ENCODE data around the gene C19orf67. TPM values are rescaled to one million over a fixed set of nuclear protein-coding genes. Genes with fewer than 3 reads are reported as not detected.

C19orf67 gene
- total RNA-seq, 1 experiment from 2014 or later = 0.28 TPM

DNA sequence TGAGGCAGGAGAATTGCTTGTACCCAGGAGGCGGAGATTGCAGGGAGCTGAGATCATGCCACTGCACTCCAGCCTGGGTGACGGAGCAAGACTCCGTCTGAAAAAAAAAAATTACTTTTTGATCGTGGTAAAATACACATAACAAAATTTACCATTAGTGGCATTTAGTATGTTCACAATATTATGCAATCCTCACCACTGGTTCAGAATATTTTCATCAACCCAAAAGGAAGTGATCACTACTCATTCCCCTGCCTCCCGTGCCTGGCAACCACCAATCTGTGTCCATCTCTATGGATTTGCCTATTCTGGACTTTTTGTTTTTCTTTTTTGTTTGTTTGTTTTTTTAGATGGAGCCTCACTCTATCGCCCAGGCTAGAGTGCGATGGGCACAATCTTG is 22.5 kb downstream of the C19orf67 start:
- Histone ChIP-seq H3K4me3 (ENCODE audit: low read depth in 2 of 2, low read length in 2 of 2) (no peak overlapping the region), H3K9me3 (ENCODE audit: control insufficient read depth, insufficient read depth, low read depth, low read length) (no peaks in the 10 kb centered on the region), H3K27me3 (ENCODE audit: control insufficient read depth, insufficient read depth, low read length) (no peaks in the 10 kb centered on the region), H3K4me1 (ENCODE audit: control insufficient read depth, insufficient read depth, low read length) (peaks cover 3% of the 10 kb centered on the region; the same call in 1 of the 2 replicates), H3K36me3 (ENCODE audit: control insufficient read depth, insufficient read depth, low read length) (no peaks in the 10 kb centered on the region), H3K27ac (ENCODE audit: low read length) (no peak overlapping the region)
- DNase-seq (ENCODE audit: low read depth, low spot score) = no peak
- TF ChIP-seq POLR2AphosphoS5 (IDR thresholded peaks at IDR 0.05; ENCODE audit: low read depth, low read length) (no peak), TCF7L2 (IDR thresholded peaks at IDR 0.05; ENCODE audit: low read depth, low read length) (no peak), SIN3A (IDR thresholded peaks at IDR 0.05; ENCODE audit: borderline replicate concordance, insufficient read depth, low read depth, low read length) (no peak)
- TF ChIP-seq, protein P1, sequence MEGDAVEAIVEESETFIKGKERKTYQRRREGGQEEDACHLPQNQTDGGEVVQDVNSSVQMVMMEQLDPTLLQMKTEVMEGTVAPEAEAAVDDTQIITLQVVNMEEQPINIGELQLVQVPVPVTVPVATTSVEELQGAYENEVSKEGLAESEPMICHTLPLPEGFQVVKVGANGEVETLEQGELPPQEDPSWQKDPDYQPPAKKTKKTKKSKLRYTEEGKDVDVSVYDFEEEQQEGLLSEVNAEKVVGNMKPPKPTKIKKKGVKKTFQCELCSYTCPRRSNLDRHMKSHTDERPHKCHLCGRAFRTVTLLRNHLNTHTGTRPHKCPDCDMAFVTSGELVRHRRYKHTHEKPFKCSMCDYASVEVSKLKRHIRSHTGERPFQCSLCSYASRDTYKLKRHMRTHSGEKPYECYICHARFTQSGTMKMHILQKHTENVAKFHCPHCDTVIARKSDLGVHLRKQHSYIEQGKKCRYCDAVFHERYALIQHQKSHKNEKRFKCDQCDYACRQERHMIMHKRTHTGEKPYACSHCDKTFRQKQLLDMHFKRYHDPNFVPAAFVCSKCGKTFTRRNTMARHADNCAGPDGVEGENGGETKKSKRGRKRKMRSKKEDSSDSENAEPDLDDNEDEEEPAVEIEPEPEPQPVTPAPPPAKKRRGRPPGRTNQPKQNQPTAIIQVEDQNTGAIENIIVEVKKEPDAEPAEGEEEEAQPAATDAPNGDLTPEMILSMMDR (IDR thresholded peaks at IDR 0.05) = no peak
- TF ChIP-seq, protein P2, sequence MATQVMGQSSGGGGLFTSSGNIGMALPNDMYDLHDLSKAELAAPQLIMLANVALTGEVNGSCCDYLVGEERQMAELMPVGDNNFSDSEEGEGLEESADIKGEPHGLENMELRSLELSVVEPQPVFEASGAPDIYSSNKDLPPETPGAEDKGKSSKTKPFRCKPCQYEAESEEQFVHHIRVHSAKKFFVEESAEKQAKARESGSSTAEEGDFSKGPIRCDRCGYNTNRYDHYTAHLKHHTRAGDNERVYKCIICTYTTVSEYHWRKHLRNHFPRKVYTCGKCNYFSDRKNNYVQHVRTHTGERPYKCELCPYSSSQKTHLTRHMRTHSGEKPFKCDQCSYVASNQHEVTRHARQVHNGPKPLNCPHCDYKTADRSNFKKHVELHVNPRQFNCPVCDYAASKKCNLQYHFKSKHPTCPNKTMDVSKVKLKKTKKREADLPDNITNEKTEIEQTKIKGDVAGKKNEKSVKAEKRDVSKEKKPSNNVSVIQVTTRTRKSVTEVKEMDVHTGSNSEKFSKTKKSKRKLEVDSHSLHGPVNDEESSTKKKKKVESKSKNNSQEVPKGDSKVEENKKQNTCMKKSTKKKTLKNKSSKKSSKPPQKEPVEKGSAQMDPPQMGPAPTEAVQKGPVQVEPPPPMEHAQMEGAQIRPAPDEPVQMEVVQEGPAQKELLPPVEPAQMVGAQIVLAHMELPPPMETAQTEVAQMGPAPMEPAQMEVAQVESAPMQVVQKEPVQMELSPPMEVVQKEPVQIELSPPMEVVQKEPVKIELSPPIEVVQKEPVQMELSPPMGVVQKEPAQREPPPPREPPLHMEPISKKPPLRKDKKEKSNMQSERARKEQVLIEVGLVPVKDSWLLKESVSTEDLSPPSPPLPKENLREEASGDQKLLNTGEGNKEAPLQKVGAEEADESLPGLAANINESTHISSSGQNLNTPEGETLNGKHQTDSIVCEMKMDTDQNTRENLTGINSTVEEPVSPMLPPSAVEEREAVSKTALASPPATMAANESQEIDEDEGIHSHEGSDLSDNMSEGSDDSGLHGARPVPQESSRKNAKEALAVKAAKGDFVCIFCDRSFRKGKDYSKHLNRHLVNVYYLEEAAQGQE (IDR thresholded peaks at IDR 0.05; ENCODE audit: insufficient read depth in 1 of 2, low read depth in 2 of 2, low read length in 1 of 2) = no peak
- ChIA-PET POLR2A (no interaction called here), CTCF (no interaction called here)
- in situ Hi-C loops (cut with HindIII; ENCODE audit: low pct_unique_long_range_greater_than_20kb, low sequenced_read_pairs) (no loop called here), intact Hi-C loops (cut with micrococcal nuclease; ENCODE audit: unreplicated experiment) (no loop called here)
- ATAC-seq = no peak
- BruUV-seq (replicated peaks) = no TSS peak

DNA sequence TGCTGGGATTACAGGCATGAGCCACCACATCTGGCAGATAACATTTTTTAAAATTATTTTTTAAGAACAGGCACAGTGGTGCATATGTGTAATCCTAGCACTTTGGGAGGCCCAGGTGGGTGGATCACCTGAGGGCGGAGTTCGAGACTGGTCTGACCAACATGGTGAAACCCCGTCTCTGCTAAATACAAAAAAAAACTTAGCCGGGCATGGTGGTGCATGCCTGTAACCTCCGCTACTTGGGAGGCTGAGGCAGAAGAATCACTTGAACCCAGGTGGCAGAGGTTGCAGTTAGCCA is 23.1 kb downstream of the C19orf67 start:
- no peak for TF ChIP-seq SIN3A (IDR thresholded peaks at IDR 0.05; ENCODE audit: borderline replicate concordance, insufficient read depth, low read depth, low read length)
- TF ChIP-seq POLR2AphosphoS5 (IDR thresholded peaks at IDR 0.05; ENCODE audit: low read depth, low read length) = no peak
- no peak for TF ChIP-seq TCF7L2 (IDR thresholded peaks at IDR 0.05; ENCODE audit: low read depth, low read length)
- TF ChIP-seq, protein P2 (IDR thresholded peaks at IDR 0.05; ENCODE audit: insufficient read depth in 1 of 2, low read depth in 2 of 2, low read length in 1 of 2) = no peak
- TF ChIP-seq, protein P1 (IDR thresholded peaks at IDR 0.05) = no peak
- Histone ChIP-seq H3K36me3 (ENCODE audit: control insufficient read depth, insufficient read depth, low read length) (no peaks in the 10 kb centered on the region), H3K4me3 (ENCODE audit: low read depth in 2 of 2, low read length in 2 of 2) (no peak overlapping the region), H3K9me3 (ENCODE audit: control insufficient read depth, insufficient read depth, low read depth, low read length) (no peaks in the 10 kb centered on the region), H3K27ac (ENCODE audit: low read length) (no peak overlapping the region), H3K4me1 (ENCODE audit: control insufficient read depth, insufficient read depth, low read length) (peaks cover 5% of the 10 kb centered on the region; the same call in 1 of the 2 replicates), H3K27me3 (ENCODE audit: control insufficient read depth, insufficient read depth, low read length) (no peaks in the 10 kb centered on the region)
- BruUV-seq (replicated peaks) = no TSS peak
- POLR2A ChIA-PET = no interaction called here
- DNase-seq (ENCODE audit: low read depth, low spot score) = no peak
- no peak for ATAC-seq
- CTCF ChIA-PET = no interaction called here
- intact Hi-C loops (cut with micrococcal nuclease; ENCODE audit: unreplicated experiment) (no loop called here), in situ Hi-C loops (cut with HindIII; ENCODE audit: low pct_unique_long_range_greater_than_20kb, low sequenced_read_pairs) (no loop called here)

All from Panc1 (cell line).